Dermis microvascular lymphatic vessel endothelial cell (primary cell): ENCODE measurements around the gene ADGRD2. TPM values are rescaled to one million over a fixed set of nuclear protein-coding genes. Genes with fewer than 3 reads are reported as not detected.
A peak's percentile ranks its signal among the peaks of the same experiment; 100 is the strongest.

Source experiments
- DNase-seq, 2 donors: peaks; one replicate each; pipeline versions ENCODE4 v3.0.0 to v3.0.0-alpha.2; 2010; ENCODE audit warnings: low read depth in 2 of 2
- total RNA-seq: library from RNA; depleted of rRNA; stranded (reverse); fragments of >200 nt; gene quantifications from 2 replicates; pipeline ENCODE4 v1.2.1, GENCODE V29; 2014

The ADGRD2 gene
- total RNA-seq, 1 donor from 2014 or later, result not detected

DNA sequence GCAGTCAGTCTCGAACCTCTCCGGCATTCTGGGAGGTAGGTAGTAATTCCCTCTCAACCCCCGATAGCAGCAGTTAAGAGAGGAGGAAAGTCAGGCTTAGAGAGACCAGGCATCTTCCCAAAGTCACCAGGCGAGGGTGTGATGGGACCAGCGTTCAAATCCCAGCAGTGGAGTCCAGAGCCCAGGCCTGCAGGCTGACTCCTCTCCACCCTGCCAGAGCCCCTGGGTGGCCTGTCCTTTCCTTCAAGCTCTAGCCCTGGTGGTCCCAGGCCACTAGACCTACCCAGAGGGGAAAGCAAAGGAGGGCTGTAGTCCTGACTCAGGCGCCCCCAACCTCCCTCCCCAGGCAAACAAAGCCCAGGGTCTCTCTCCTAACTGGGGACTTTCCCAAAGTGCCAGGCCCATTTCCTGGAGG, 61.2 kb downstream of the ADGRD2 start:
- DNase-seq, result no peak

DNA sequence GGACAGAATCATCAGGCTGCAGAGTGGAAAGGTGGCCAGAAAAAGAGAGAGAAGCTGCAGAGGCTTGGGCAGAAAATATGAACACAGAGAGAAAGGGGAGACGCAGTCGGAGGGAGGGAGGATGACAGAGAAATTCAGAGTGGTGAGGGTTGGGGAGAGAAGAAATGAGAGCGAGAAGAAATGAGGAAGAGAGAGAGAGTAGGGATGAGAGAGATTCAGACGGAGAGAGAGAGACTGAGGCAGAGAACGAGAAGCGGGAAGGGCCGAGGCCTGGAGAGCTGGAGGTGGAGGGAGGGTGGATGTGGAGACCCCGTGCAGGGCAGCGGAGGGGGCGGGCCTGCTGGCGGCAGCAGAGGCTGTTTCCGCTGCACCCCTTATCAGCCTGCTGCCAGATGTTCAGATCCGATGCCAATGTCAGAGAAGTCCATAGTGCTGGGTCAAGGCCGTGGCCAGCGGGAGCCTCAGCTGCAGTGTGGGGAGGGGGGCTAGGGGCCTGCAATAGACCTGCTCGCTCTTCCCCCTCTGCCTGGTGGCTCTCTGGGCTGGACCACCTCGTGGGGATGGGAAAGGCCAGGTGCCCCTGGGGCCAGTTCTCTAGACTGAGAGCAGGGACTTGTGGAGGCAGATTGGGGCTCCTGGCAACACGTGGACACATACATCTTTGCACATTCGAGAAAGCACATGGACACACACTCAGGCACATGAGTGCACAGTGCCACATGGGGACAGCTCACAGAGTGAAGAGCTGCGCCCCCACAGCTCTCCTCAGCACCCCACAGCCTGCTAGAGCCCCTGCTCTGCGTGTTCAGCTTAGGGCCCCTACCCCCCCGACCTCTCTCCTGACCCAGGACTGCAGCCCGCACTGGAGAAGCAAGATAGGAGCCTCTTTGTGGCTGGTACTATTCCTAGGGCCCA, 61.9 kb downstream of the ADGRD2 start:
- peak; percentile 11 to 31 for DNase-seq

- no peak for DNase-seq
These were observed 62.6 kb downstream of the ADGRD2 start for GRCh38 chr9:124512806-124513204.

DNA sequence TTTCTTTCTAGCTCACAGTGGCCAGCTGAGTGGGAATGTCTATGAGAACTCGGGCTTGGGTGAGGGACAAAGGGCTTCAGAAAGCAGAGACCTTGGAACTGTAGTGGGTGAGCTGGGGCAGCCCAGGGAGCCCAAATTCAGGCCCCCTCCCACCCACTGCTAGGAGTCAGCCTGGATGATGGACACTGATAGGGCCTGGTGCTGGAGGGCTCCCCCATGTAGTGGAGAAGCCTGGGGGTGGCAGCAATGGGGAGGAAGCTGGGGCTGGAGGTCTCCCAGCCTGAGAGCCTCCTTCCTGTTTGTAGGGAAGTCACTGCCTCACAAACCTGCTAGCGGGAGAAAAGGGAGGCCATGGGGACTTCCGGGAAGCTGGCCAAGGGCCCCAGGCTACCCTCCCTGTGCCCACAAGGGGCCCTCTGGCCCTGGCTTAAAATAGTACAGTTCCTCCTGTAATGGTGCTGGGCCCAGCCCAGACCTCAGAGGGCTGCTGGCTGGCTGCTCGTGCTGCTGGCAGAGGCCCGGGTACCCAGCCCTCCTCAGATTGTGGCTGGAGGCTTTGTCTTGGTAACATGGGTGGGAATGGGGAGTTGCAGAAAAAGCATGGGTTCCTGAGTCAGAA, 63.2 kb downstream of the ADGRD2 start:
- no peak for DNase-seq

DNA sequence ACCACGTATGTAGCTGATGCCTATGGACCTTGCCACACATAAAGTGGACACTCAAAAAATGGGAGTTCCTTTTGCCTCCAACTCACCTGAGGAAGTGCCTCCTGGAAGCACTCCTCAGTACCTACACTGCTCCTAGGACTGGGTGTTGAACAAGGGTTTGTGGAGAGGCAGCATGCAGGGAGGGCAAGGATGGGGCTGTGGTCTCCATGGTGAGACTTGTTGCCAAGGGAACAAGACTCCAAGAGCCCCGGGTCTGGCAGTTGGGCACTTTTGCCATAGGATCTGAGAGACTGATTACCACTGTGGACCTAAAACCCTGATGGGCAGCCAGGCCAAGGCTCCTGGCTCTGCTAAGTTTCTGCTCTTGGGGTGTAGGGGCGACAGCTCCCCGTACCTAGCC, 63.9 kb downstream of the ADGRD2 start:
- DNase-seq, result no peak

DNA sequence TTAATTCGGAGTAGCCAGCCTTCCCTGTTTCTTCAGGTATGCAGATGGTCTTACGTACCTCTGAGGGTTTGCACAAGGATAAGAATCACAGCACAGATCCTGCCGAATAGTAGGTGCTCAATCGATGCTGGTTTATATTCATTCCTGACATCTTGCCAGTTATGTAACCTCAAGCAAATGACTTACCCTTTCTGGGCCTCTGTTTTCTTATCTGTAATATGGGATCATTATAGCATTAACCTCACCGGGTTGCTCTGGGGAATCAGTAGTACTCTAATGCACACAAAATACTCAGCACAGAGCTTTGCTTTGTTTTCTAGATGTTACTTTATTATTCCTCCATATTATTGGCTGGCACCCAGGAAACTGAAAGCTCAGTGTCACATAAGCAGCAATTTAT, 64.6 kb downstream of the ADGRD2 start:
- no peak for DNase-seq

DNA sequence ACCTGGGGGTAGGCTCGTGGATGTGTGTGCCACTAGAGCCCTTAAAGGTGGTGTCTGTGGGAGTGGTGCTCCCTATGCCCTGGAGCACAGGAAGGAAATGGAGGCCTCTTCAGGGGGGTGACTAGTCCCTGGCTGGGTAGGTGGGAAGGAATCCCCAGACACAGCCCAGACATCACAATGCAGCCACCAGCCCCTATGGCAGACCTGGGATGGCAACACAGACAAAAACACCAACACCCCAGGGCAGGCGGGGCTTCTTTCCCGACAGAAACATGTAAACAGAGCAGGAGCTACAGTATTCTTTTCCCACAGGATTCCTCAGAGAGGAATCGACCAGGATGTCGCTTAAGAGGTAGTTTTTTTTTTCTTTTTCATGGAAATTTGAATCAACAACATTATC, 67.3 kb downstream of the ADGRD2 start:
- no peak for DNase-seq

DNA sequence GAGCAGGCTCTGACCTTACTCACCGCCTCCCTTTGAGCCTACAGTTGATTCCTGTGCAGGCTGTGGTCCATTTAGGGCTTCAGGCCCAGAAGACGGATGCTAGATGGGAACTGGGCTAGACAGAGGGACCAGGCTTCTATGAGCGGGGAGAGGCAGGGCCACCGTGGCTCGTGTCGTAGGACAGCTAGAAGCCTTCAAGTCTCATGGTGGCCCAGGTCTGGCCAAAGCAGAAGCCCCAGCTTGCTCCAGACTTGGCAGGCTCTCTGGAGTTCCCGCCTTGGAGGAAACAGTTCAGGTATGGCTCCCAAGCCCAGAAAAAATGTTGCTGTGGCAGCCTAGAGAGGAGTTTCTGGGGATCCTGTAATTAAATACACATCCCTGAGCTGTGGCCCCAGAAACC, 67.9 kb downstream of the ADGRD2 start:
- DNase-seq, result no peak

DNA sequence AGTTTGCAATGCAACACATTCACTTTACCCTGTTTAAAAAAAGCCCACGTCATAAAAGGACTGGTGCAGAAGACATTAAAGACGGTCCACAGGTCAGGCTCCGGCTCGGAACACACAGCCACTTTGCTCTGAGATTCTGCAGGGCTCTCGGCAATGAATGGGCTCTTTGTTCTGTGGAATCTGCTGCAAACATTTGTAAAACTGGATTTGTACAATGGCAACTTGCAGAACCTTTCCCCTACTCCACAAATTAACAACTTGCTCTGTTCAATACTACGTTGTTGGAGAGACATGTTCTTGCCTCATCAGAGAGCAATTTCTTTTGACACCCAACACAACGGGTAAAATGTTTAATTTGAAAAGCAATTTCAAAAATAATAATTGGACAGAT, 70.0 kb downstream of the ADGRD2 start:
- no peak for DNase-seq

GRCh38 chr9:124521142-124521541, 70.9 kb downstream of the ADGRD2 start:
- DNase-seq, result no peak

DNA sequence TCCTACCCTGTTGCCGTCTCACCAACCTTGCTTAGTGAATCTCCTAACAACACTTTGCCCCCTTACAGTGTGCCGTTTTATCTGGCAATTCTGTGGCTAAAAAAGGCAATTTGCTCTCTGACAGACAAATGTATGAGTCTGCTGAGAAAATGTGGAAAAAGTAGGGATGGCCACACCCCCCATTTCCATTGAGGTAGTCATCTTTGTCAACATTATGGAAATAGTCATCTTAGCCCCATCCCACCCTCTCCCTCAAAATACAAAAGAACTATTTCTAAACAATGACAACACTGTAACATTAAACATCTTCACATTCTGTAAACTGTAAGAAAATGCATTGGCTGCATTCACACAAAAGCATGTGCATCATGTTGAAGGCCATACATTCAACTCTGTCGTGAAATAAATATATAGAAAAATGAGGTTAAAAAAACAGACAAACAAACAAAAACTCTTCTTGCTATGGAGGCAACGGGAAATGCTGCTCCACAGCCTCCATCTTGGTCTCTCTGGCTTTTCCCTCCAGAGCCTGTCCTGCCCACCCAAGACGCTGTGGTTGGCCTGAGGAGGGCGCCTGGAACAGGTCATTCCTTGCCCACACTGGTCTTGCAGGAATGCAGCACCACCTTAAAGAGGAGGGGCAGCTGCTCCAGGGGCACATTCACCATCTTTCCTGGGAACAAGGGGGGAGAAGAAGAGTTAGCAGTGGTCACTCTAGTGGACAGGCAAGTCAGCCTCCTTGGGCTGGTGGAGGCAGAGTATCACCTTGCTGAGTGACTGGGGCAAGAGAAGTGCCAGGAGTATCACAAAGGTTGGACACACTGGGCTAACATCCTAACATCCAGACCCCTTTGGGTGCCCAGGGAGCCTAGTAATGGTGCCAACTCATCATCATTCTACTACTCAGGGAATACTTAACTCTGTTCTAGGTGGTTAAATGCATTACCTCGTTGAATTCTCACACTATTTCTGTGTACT, 72.2 kb downstream of the ADGRD2 start:
- no peak for DNase-seq

DNA sequence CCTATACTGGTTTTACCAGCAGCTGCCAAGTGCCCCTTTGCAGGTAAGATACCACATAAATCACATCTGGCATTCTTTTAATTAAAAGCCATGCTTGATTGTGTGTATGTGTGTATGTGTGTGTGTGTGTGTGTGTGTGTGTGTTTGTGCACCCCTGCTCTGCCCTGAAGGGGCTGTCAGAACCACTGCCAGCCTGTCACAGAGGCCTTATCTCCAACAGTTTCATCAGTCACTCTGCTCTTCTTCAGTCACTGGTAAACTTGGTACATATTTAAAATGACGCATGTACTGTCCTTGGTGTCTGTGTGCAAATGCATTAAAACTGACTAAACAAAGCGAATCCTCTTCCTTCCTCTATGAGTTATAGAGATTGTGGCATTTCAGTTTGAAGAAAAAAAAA, 75.9 kb downstream of the ADGRD2 start:
- no peak for DNase-seq

DNA sequence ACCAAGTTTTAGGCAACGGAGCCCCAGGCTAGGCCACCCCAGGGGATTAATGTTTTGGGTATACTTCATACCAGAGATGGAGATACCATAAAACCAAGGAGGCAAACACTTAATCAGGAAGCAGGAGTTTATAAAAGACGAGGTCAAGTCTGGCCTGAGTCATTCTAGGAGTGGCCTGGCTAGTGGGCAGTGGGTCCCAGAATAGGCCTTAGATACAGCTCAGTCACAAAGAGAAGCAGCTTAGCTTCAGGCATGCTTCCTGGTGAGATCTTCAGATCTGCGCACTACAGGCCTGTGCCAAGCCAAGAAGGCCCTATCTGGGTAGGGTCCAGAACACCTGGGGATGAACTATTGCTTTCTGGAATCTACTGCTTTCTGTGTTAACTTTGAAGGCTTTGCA, 77.5 kb downstream of the ADGRD2 start:
- no peak for DNase-seq

Other genes starting within 250 kb of the ADGRD2 start
- 10.8 and 23.0 TPM in 2 replicates for gene NEK6, start 192.5 kb upstream of the ADGRD2 start, total RNA-seq
- 193 and 196 TPM in 2 replicates for gene PSMB7, start 35.0 kb upstream of the ADGRD2 start, total RNA-seq
- gene NR5A1, start 56.9 kb downstream of the ADGRD2 start, total RNA-seq, result not detected in 2 replicates